ENCODE data around the gene IKZF2. TPM values are rescaled to one million over a fixed set of nuclear protein-coding genes. Genes with fewer than 3 reads are reported as not detected.

Gene IKZF2
- total and polyA plus RNA-seq, 2 donors (not counting 3 experiments of a cell fraction or from before 2014, with no cell fraction given), result 0.08 to 0.46 TPM

DNA sequence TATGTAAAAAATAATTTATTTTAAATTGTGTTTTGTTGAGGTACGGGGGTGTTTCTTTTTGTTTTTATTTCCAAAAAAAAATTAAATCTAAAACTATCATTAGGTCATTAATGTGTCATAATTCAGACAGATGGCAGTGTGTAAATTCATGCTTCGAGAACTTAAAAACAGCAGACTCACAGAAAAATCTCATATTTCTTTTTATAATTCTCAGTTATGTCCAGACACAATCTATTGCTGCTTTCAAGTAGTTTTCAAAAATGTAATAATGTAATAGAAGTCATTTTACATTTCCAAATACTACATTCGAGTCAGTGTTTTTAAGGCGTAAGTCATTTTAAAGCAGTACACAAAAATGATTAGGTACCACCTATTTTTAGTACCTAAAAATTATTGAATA is 14.3 kb downstream of the IKZF2 start:
- DNase-seq (ENCODE audit: low read depth, low spot score) (no peak), FAIRE-seq (no peak)
- dilution Hi-C loops (cut with MboI; ENCODE audit: extremely low pct_ligation_motif_present, low sequenced_read_pairs), result no loop called here
- no peak overlapping the region for H3K4me3 ChIP-seq (replicated peaks in 1 of 3; ENCODE audit: insufficient read depth in 1 of 3, low read depth in 1 of 3, low read length in 3 of 3)
- ChIA-PET CTCF (interaction anchor here (1.3 kb wide), 1 partner anchor 9 kb away, joined by 4 read pairs; no protein-coding TSS in a partner anchor), POLR2A (no interaction called here)
- intact Hi-C loops (cut with micrococcal nuclease), result no loop called here
- no peaks in the 10 kb centered on the region for H3K27me3 ChIP-seq (ENCODE audit: control insufficient read depth in 2 of 2, insufficient read depth in 2 of 2, low read length in 2 of 2)
- H3K4me2 ChIP-seq (ENCODE audit: insufficient read depth, low read length), result no peak overlapping the region
- no peaks in the 10 kb centered on the region for H4K20me1 ChIP-seq (replicated peaks; ENCODE audit: control insufficient read depth, extremely low read depth, insufficient read depth, low read length)
- no TSS peak for BruUV-seq (replicated peaks)
- no peaks in the 10 kb centered on the region for H3K79me2 ChIP-seq (ENCODE audit: control insufficient read depth, insufficient read depth, low read length)
- no peak overlapping the region for H3K9ac ChIP-seq (replicated peaks; ENCODE audit: extremely low read depth, insufficient read depth, low read length)
- no peak overlapping the region for H2AFZ ChIP-seq (ENCODE audit: low read depth, low read length)
- no peaks in the 10 kb centered on the region for H3K4me1 ChIP-seq (ENCODE audit: control insufficient read depth, extremely low read depth, insufficient read depth, low read length)
- H3K9me1 ChIP-seq (replicated peaks; ENCODE audit: control insufficient read depth, extremely low read depth, insufficient read depth, low read length), result no peaks in the 10 kb centered on the region
- no peak overlapping the region for H3K27ac ChIP-seq (ENCODE audit: insufficient read depth, low read depth, low read length)
- TF ChIP-seq POLR2AphosphoS5 (IDR thresholded peaks at IDR 0.05; ENCODE audit: insufficient read depth, low read depth, low read length) (no peak), FOS (IDR thresholded peaks at IDR 0.05; ENCODE audit: borderline replicate concordance, insufficient read depth, low read length) (no peak), GATA2 (IDR thresholded peaks at IDR 0.05; ENCODE audit: insufficient read depth, insufficient read length, low read depth, low read length) (no peak), POLR2A (IDR thresholded peaks at IDR 0.05; ENCODE audit: low read depth, low read length) (no peak), JUN (IDR thresholded peaks at IDR 0.05; ENCODE audit: borderline replicate concordance, insufficient read depth, insufficient read length, low read depth) (no peak), EZH2 (IDR thresholded peaks at IDR 0.05; ENCODE audit: borderline replicate concordance, low read depth, low read length, severe bottlenecking) (no peak), MYC (IDR thresholded peaks at IDR 0.05; ENCODE audit: low read depth, low read length) (no peak)
- TF ChIP-seq, protein P1, sequence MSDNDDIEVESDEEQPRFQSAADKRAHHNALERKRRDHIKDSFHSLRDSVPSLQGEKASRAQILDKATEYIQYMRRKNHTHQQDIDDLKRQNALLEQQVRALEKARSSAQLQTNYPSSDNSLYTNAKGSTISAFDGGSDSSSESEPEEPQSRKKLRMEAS (IDR thresholded peaks at IDR 0.05; ENCODE audit: insufficient read depth, insufficient read length), result no peak
- TF ChIP-seq, protein P2, sequence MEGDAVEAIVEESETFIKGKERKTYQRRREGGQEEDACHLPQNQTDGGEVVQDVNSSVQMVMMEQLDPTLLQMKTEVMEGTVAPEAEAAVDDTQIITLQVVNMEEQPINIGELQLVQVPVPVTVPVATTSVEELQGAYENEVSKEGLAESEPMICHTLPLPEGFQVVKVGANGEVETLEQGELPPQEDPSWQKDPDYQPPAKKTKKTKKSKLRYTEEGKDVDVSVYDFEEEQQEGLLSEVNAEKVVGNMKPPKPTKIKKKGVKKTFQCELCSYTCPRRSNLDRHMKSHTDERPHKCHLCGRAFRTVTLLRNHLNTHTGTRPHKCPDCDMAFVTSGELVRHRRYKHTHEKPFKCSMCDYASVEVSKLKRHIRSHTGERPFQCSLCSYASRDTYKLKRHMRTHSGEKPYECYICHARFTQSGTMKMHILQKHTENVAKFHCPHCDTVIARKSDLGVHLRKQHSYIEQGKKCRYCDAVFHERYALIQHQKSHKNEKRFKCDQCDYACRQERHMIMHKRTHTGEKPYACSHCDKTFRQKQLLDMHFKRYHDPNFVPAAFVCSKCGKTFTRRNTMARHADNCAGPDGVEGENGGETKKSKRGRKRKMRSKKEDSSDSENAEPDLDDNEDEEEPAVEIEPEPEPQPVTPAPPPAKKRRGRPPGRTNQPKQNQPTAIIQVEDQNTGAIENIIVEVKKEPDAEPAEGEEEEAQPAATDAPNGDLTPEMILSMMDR (IDR thresholded peaks at IDR 0.05; ENCODE audit: extremely low read depth in 1 of 2, insufficient read depth in 1 of 2, low read depth in 1 of 2, low read length in 2 of 2), result no peak
- H3K9me3 ChIP-seq (replicated peaks; ENCODE audit: control insufficient read depth, insufficient read depth, low read length), result no peaks in the 10 kb centered on the region
- H3K36me3 ChIP-seq (ENCODE audit: control insufficient read depth in 2 of 2, extremely low read depth in 1 of 2, insufficient read depth in 2 of 2, low read length in 2 of 2), result no peaks in the 10 kb centered on the region

Data from endothelial cell of umbilical vein (primary cell).